Stimulated activated naive B cell treated with anti-CD40 and anti-IgM and Interleukin-4, amounts not matched to agents 10 μg/mL and 1 μg/mL and 100 μg/mL, for 72 hours (primary cell): ENCODE data around the gene TKTL1.

ENCODE experiments used
- ATAC-seq, 2 donors: fragments of 150-1000 bp; cut with Tn5 transposase; replicated peaks; 2 replicates each; pipeline ENCODE4 v1.10.0; 2021; ENCODE audit warnings: moderate library complexity in 1 of 2
- DNase-seq: peaks from one replicate; pipeline ENCODE4 v3.0.0; 2021
- H3K27ac Mint-ChIP-seq: one replicate; pipeline ENCODE4 v1.8.0; 2022; ENCODE audit warnings: mild to moderate bottlenecking, mixed read lengths
- H3K27me3 Mint-ChIP-seq, 2 donors: one replicate each; pipeline ENCODE4 v1.8.0; 2022; ENCODE audit warnings: mixed read lengths in 2 of 2
- H3K36me3 Mint-ChIP-seq, 2 donors: one replicate each; pipeline ENCODE4 v1.8.0; 2022; ENCODE audit warnings: mixed read lengths in 2 of 2, mild to moderate bottlenecking in 1 of 2
- H3K4me1 Mint-ChIP-seq, 2 donors: one replicate each; pipeline ENCODE4 v1.8.0; 2022; ENCODE audit warnings: mixed read lengths in 2 of 2, mild to moderate bottlenecking in 1 of 2
- H3K4me3 Mint-ChIP-seq, 2 donors: one replicate each; pipeline ENCODE4 v1.8.0; 2022; ENCODE audit warnings: mild to moderate bottlenecking in 2 of 2, mixed read lengths in 2 of 2, moderate library complexity in 1 of 2
- H3K9me3 Mint-ChIP-seq, 2 donors: one replicate each; pipeline ENCODE4 v1.8.0; 2022; ENCODE audit warnings: mixed read lengths in 2 of 2, mild to moderate bottlenecking in 1 of 2

The TKTL1 gene

GRCh38 chrX:154355776-154356140, 60.2 kb downstream of the TKTL1 start:
- Mint-ChIP-seq H3K4me1 (peaks cover 17 to 19% of the 10 kb centered on the region in 2 donors), H3K27me3 (no peaks in the 10 kb centered on the region), H3K36me3 (peaks cover 27 to 31% of the 10 kb centered on the region in 2 donors), H3K4me3 (no peak overlapping the region), H3K9me3 (no peaks in the 10 kb centered on the region), H3K27ac (peak overlapping the region; percentile 11)
- no peak for ATAC-seq
- DNase-seq: no peak

GRCh38 chrX:154356596-154356995, 61.0 kb downstream of the TKTL1 start:
- no peak overlapping the region for H3K4me3 Mint-ChIP-seq
- H3K9me3 Mint-ChIP-seq: no peaks in the 10 kb centered on the region
- no peak for ATAC-seq
- H3K4me1 Mint-ChIP-seq: peaks cover 14 to 16% of the 10 kb centered on the region in 2 donors
- peaks cover 27% of the 10 kb centered on the region in 2 donors for H3K36me3 Mint-ChIP-seq
- H3K27ac Mint-ChIP-seq: no peak overlapping the region
- H3K27me3 Mint-ChIP-seq: no peaks in the 10 kb centered on the region
- no peak for DNase-seq

GRCh38 chrX:154357205-154357604, 61.6 kb downstream of the TKTL1 start:
- peaks cover 10 to 13% of the 10 kb centered on the region in 2 donors for H3K4me1 Mint-ChIP-seq
- no peak overlapping the region for H3K4me3 Mint-ChIP-seq
- no peaks in the 10 kb centered on the region for H3K27me3 Mint-ChIP-seq
- H3K27ac Mint-ChIP-seq: peak overlapping the region; percentile 37
- no peaks in the 10 kb centered on the region for H3K9me3 Mint-ChIP-seq
- H3K36me3 Mint-ChIP-seq: peaks cover 23 to 25% of the 10 kb centered on the region in 2 donors
- DNase-seq: no peak
- ATAC-seq: no peak

- Mint-ChIP-seq H3K4me1 (peaks cover 10 to 13% of the 10 kb centered on the region in 2 donors), H3K36me3 (peaks cover 23 to 27% of the 10 kb centered on the region in 2 donors), H3K4me3 (no peak overlapping the region), H3K27me3 (no peaks in the 10 kb centered on the region), H3K9me3 (no peaks in the 10 kb centered on the region), H3K27ac (no peak overlapping the region)
- DNase-seq: no peak
- ATAC-seq: no peak
Observed at GRCh38 chrX:154358011-154358410, 62.4 kb downstream of the TKTL1 start.

GRCh38 chrX:154358829-154359228, 63.2 kb downstream of the TKTL1 start:
- Mint-ChIP-seq H3K36me3 (peaks cover 14 to 23% of the 10 kb centered on the region in 2 donors), H3K9me3 (no peaks in the 10 kb centered on the region), H3K4me3 (peak overlapping the region in 1 of 2 donors; percentile 9), H3K27ac (peak overlapping the region; percentile 4), H3K4me1 (peaks cover 7 to 13% of the 10 kb centered on the region in 2 donors), H3K27me3 (no peaks in the 10 kb centered on the region)
- DNase-seq (no peak), ATAC-seq (no peak)

- no peak overlapping the region for H3K27ac Mint-ChIP-seq
- H3K9me3 Mint-ChIP-seq: no peaks in the 10 kb centered on the region
- H3K27me3 Mint-ChIP-seq: no peaks in the 10 kb centered on the region
- peaks cover 14 to 23% of the 10 kb centered on the region in 2 donors for H3K36me3 Mint-ChIP-seq
- no peak for ATAC-seq
- no peak overlapping the region for H3K4me3 Mint-ChIP-seq
- peaks cover 7 to 14% of the 10 kb centered on the region in 2 donors for H3K4me1 Mint-ChIP-seq
- no peak for DNase-seq
Observed at GRCh38 chrX:154359362-154360154, 64.0 kb downstream of the TKTL1 start.

- Mint-ChIP-seq H3K9me3 (no peaks in the 10 kb centered on the region), H3K27ac (no peak overlapping the region), H3K36me3 (peaks cover 18 to 28% of the 10 kb centered on the region in 2 donors), H3K27me3 (no peaks in the 10 kb centered on the region), H3K4me1 (peaks cover 7 to 18% of the 10 kb centered on the region in 2 donors), H3K4me3 (no peak overlapping the region)
- ATAC-seq: no peak
- no peak for DNase-seq
Observed at GRCh38 chrX:154360155-154360713, 64.6 kb downstream of the TKTL1 start.

- Mint-ChIP-seq H3K9me3 (no peaks in the 10 kb centered on the region), H3K36me3 (peaks cover 19% of the 10 kb centered on the region in 2 donors), H3K4me1 (peaks cover 5 to 11% of the 10 kb centered on the region in 2 donors), H3K27ac (no peak overlapping the region), H3K4me3 (no peak overlapping the region), H3K27me3 (no peaks in the 10 kb centered on the region)
- no peak for DNase-seq
- no peak for ATAC-seq
Observed at GRCh38 chrX:154362085-154362742, 66.6 kb downstream of the TKTL1 start.

GRCh38 chrX:154363706-154364439, 68.3 kb downstream of the TKTL1 start:
- no peak for DNase-seq
- Mint-ChIP-seq H3K36me3 (peaks cover 17 to 19% of the 10 kb centered on the region in 2 donors), H3K9me3 (no peaks in the 10 kb centered on the region), H3K27me3 (no peaks in the 10 kb centered on the region), H3K4me1 (peaks cover 6 to 17% of the 10 kb centered on the region in 2 donors), H3K4me3 (no peak overlapping the region), H3K27ac (no peak overlapping the region)
- ATAC-seq: no peak

- H3K9me3 Mint-ChIP-seq: no peaks in the 10 kb centered on the region
- peak overlapping the region; percentile 21 for H3K27ac Mint-ChIP-seq
- peaks cover 19 to 25% of the 10 kb centered on the region in 2 donors for H3K36me3 Mint-ChIP-seq
- H3K27me3 Mint-ChIP-seq: no peaks in the 10 kb centered on the region
- no peak overlapping the region for H3K4me3 Mint-ChIP-seq
- ATAC-seq: no peak
- DNase-seq: no peak
- H3K4me1 Mint-ChIP-seq: peaks cover 8 to 18% of the 10 kb centered on the region in 2 donors
Observed at GRCh38 chrX:154365052-154365600, 69.5 kb downstream of the TKTL1 start.

GRCh38 chrX:154365997-154366665, 70.5 kb downstream of the TKTL1 start:
- Mint-ChIP-seq H3K36me3 (peaks cover 20 to 21% of the 10 kb centered on the region in 2 donors), H3K27ac (no peak overlapping the region), H3K9me3 (no peaks in the 10 kb centered on the region), H3K4me1 (peaks cover 8 to 18% of the 10 kb centered on the region in 2 donors), H3K27me3 (no peaks in the 10 kb centered on the region), H3K4me3 (no peak overlapping the region)
- ATAC-seq: no peak
- no peak for DNase-seq

GRCh38 chrX:154366666-154367055, 71.1 kb downstream of the TKTL1 start:
- Mint-ChIP-seq H3K36me3 (peaks cover 20 to 21% of the 10 kb centered on the region in 2 donors), H3K27ac (no peak overlapping the region), H3K27me3 (no peaks in the 10 kb centered on the region), H3K4me3 (no peak overlapping the region), H3K9me3 (no peaks in the 10 kb centered on the region), H3K4me1 (peaks cover 8 to 18% of the 10 kb centered on the region in 2 donors)
- ATAC-seq: no peak
- DNase-seq: no peak

- Mint-ChIP-seq H3K4me3 (peak overlapping the region; percentile 93 to 94), H3K36me3 (peaks cover 20% of the 10 kb centered on the region in 2 donors), H3K27ac (peak overlapping the region; percentile 94), H3K9me3 (no peaks in the 10 kb centered on the region), H3K27me3 (no peaks in the 10 kb centered on the region), H3K4me1 (peaks cover 13 to 25% of the 10 kb centered on the region in 2 donors)
- DNase-seq (no peak), ATAC-seq (no peak)
Observed at GRCh38 chrX:154367474-154368308, 72.1 kb downstream of the TKTL1 start.
